GM10847 (cell line): ENCODE data around the gene PTPRCAP.
A peak's percentile ranks its signal among the peaks of the same experiment; 100 is the strongest.

Experiments used
- POLR2A ChIP-seq: IDR thresholded peaks from 2 replicates; pipeline ENCODE4 v1.6.1; 2011; ENCODE audit not compliant: insufficient read length; ENCODE audit errors: extremely low read depth

The PTPRCAP gene

GRCh38 chr11:67436459-67437081, 912 bp downstream of the PTPRCAP start:
- peak; percentile 9 for TF ChIP-seq POLR2A

GRCh38 chr11:67435727-67436458, 1.6 kb downstream of the PTPRCAP start:
- TF ChIP-seq POLR2A = no peak

- no peak for TF ChIP-seq POLR2A
These were observed 2.3 kb downstream of the PTPRCAP start for GRCh38 chr11:67435031-67435726.

GRCh38 chr11:67434395-67434881, 3.0 kb downstream of the PTPRCAP start:
- TF ChIP-seq POLR2A = peak; percentile 56

GRCh38 chr11:67433536-67434394, 3.7 kb downstream of the PTPRCAP start:
- no peak for TF ChIP-seq POLR2A

- TF ChIP-seq POLR2A = no peak
These were observed 4.7 kb downstream of the PTPRCAP start for GRCh38 chr11:67432655-67433349.

- no peak for TF ChIP-seq POLR2A
These were observed 5.9 kb downstream of the PTPRCAP start for GRCh38 chr11:67431346-67432249.

GRCh38 chr11:67429722-67430121, 7.8 kb downstream of the PTPRCAP start:
- TF ChIP-seq POLR2A = no peak

GRCh38 chr11:67429038-67429668, 8.3 kb downstream of the PTPRCAP start:
- TF ChIP-seq POLR2A = no peak

GRCh38 chr11:67428052-67429001, 9.2 kb downstream of the PTPRCAP start, which contains the start of gene RPS6KB2:
TSS of gene RPS6KB2 (plus strand) at chr11:67428494. CDS start at chr11:67428546, 52 bp downstream.
- peak; percentile 88 for TF ChIP-seq POLR2A

- no peak for TF ChIP-seq POLR2A
These were observed 13.4 kb downstream of the PTPRCAP start for GRCh38 chr11:67423891-67424613.
